K562 (cell line): ENCODE results near the gene ZCWPW1. TPM values are rescaled to one million over a fixed set of nuclear protein-coding genes. Genes with fewer than 3 reads are reported as not detected.
A peak's percentile ranks its signal among the peaks of the same experiment; 100 is the strongest.

Experiments
- ATF4 ChIP-seq: fragments of 450-650 bp; formaldehyde crosslinking; IDR thresholded peaks from 2 replicates; pipeline ENCODE4 v1.4.0; 2022; ENCODE audit warnings: mild to moderate bottlenecking, moderate library complexity
- BRD4 ChIP-seq: fragments of 200-600 bp; sonication (generic); IDR thresholded peaks from 2 replicates; pipeline ENCODE4 v1.6.1; 2017; ENCODE audit warnings: inconsistent platforms
- CEBPG ChIP-seq, 3 experiments: fragments of 200-800 bp in 1 of 3; sonication (Bioruptor generic) in 1 of 3; sonication (generic) in 1 of 3; formaldehyde crosslinking in 1 of 3; IDR thresholded peaks in 2 of 3; conservative IDR thresholded peaks in 1 of 3; 2 replicates each; pipeline versions ENCODE4 v1.6.1 to v1.8.0; 2016 to 2022; ENCODE audit warnings: missing compliant biosample characterization in 2 of 3, missing genetic modification characterization in 2 of 3, mild to moderate bottlenecking in 1 of 3, missing genetic modification reagents in 1 of 3
- CREB1 ChIP-seq, 2 experiments: sonication (generic) in 1 of 2; formaldehyde crosslinking in 1 of 2; IDR thresholded peaks; 2 replicates each; pipeline versions ENCODE4 v1.6.1 to v1.8.0; 2012 to 2022; ENCODE audit warnings: inconsistent platforms in 1 of 2, mild to moderate bottlenecking in 1 of 2, missing genetic modification reagents in 1 of 2, moderate library complexity in 1 of 2
- CSDE1 ChIP-seq, 2 experiments: fragments of 450-650 bp; IDR thresholded peaks; 2 replicates each; pipeline ENCODE4 v1.6.1; 2016; ENCODE audit warnings: mild to moderate bottlenecking in 1 of 2
- E2F1 ChIP-seq: sonication (generic); formaldehyde crosslinking; IDR thresholded peaks from 2 replicates; pipeline ENCODE4 v1.8.1; 2023; ENCODE audit warnings: mild to moderate bottlenecking, missing genetic modification reagents, moderate library complexity
- GATAD2A ChIP-seq: fragments of 450-650 bp; IDR thresholded peaks from 2 replicates; pipeline ENCODE4 v1.6.1; 2017
- HDAC1 ChIP-seq, 2 experiments: fragments of 450-650 bp; IDR thresholded peaks; 2 replicates each; pipeline ENCODE4 v1.6.1; 2016 to 2017; ENCODE audit warnings: inconsistent platforms in 1 of 2, mild to moderate bottlenecking in 1 of 2, moderate library complexity in 1 of 2
- HSF4 ChIP-seq: fragments of 250-450 bp; sonication (Bioruptor Pico); IDR thresholded peaks from 2 replicates; pipeline ENCODE4 v2.1.2; 2022; ENCODE audit warnings: mild to moderate bottlenecking, moderate library complexity, borderline replicate concordance
- MBD2 ChIP-seq: sonication (generic); IDR thresholded peaks from 2 replicates; pipeline ENCODE4 v1.6.1; 2016; ENCODE audit warnings: low read depth, borderline replicate concordance
- MYBL2 ChIP-seq, 2 experiments: fragments of 450-650 bp in 1 of 2; sonication (generic) in 1 of 2; formaldehyde crosslinking in 1 of 2; IDR thresholded peaks; 2 replicates each; pipeline versions ENCODE4 v1.6.1 to v1.8.1; 2017 to 2022; ENCODE audit warnings: borderline replicate concordance in 1 of 2, inconsistent platforms in 1 of 2, low read depth in 1 of 2, mild to moderate bottlenecking in 1 of 2, missing genetic modification reagents in 1 of 2, moderate library complexity in 1 of 2
- NCOA4 ChIP-seq: fragments of 450-650 bp; IDR thresholded peaks from 2 replicates; pipeline ENCODE4 v1.6.1; 2018; ENCODE audit warnings: mild to moderate bottlenecking; ENCODE audit not compliant: partially characterized antibody
- POLR2AphosphoS2 ChIP-seq: IDR thresholded peaks from 2 replicates; pipeline ENCODE4 v1.6.1; 2012; ENCODE audit warnings: low read length, improper control_type of control experiment
- RCOR1 ChIP-seq, 2 experiments: IDR thresholded peaks; 2 replicates each; pipeline ENCODE4 v1.6.1; 2012; ENCODE audit warnings: low read depth in 2 of 2, low read length in 2 of 2, borderline replicate concordance in 1 of 2, improper control_type of control experiment in 1 of 2
- SAFB ChIP-seq: fragments of 200-400 bp; formaldehyde crosslinking; IDR thresholded peaks from 2 replicates; pipeline ENCODE4 v1.6.1; 2017; ENCODE audit warnings: low read depth, low read length, borderline replicate concordance
- SMARCA4 ChIP-seq: fragments of 450-650 bp; IDR thresholded peaks from 2 replicates; pipeline ENCODE4 v1.6.1; 2016
- SMARCB1 ChIP-seq: IDR thresholded peaks from 2 replicates; pipeline ENCODE4 v1.6.1; 2011; ENCODE audit warnings: improper control_type of control experiment, low read depth; ENCODE audit not compliant: insufficient read length
- SRSF3 ChIP-seq: fragments of 200-400 bp; formaldehyde crosslinking; IDR thresholded peaks from 2 replicates; pipeline ENCODE4 v1.6.1; 2016; ENCODE audit warnings: mild to moderate bottlenecking, low read length, moderate library complexity; ENCODE audit not compliant: insufficient read depth
- TCF7L2 ChIP-seq: fragments of 150-350 bp; IDR thresholded peaks from 2 replicates; pipeline ENCODE4 v1.6.1; 2016; ENCODE audit warnings: low read depth, mild to moderate bottlenecking, low read length, moderate library complexity
- USF1 ChIP-seq: sonication (generic); formaldehyde crosslinking; IDR thresholded peaks from 2 replicates; pipeline ENCODE4 v1.9.0; 2022; ENCODE audit warnings: mild to moderate bottlenecking, missing genetic modification reagents
- ZNF507 ChIP-seq: conservative IDR thresholded peaks from 2 replicates; pipeline ENCODE4 v1.6.1; 2017; ENCODE audit warnings: missing genetic modification characterization, missing compliant biosample characterization
- ZNF57 ChIP-seq: fragments of 450-650 bp; formaldehyde crosslinking; IDR thresholded peaks from 2 replicates; pipeline ENCODE4 v1.4.0; 2020; ENCODE audit warnings: mild to moderate bottlenecking, moderate library complexity
- ZNF644 ChIP-seq: fragments of 200-800 bp; sonication (Bioruptor generic); IDR thresholded peaks from 2 replicates; pipeline ENCODE4 v1.6.1; 2016; ENCODE audit warnings: low read depth, missing genetic modification characterization, missing compliant biosample characterization
- polyA plus RNA-seq, 8 experiments: library from polyadenylated mRNA; depleted of rRNA in 4 of 8; stranded (reverse) in 5 of 8; unstranded in 3 of 8; fragments of >200 nt; fragmentation: Nextera tagmentation in 2 of 8; fragmentation: Illumina TruSeq in 1 of 8; extraction: Ambion mirVana in 2 of 8; extraction: Trizol in 1 of 8; gene quantifications; 2 replicates each; pipeline versions ENCODE4 v1.2.1 to v1.2.3, GENCODE V29; 2011 to 2014; ENCODE audit warnings: inconsistent platforms in 1 of 8, missing spikeins in 1 of 8
- total RNA-seq, 7 experiments: library from RNA; depleted of rRNA in 6 of 7; stranded (reverse); fragments of >200 nt in 6 of 7; fragmentation: Illumina TruSeq in 2 of 7; extraction: Trizol in 2 of 7; gene quantifications; 2 replicates each; pipeline versions ENCODE4 v1.2.1 to v1.2.3, GENCODE V29; 2011 to 2021; ENCODE audit warnings: low replicate concordance in 1 of 7
- TF ChIP-seq, protein P1 (sequence below): fragments of 250-450 bp; sonication (Bioruptor Pico); IDR thresholded peaks from 2 replicates; pipeline ENCODE4 v1.8.0; 2022; ENCODE audit warnings: moderate library complexity, mild to moderate bottlenecking, inconsistent platforms

Gene ZCWPW1
- total and polyA plus RNA-seq, 9 of the 15 experiments (the other 6 are each of a cell fraction or from before 2014, with no cell fraction given): 0.18 to 1.7 (median 1.2) TPM

GRCh38 chr7:100428199-100428966 lies at the start of gene ZCWPW1 (continued):
- peak; percentile 78; the same call in 1 of the 2 replicates for TF ChIP-seq ATF4 (CRISPR knock-in tag)
- peak in 1 of 2 experiments; percentile 73; a peak in 2 of 4 replicates for TF ChIP-seq RCOR1 (IDR thresholded peaks at IDR 0.05; ENCODE audit: borderline replicate concordance in 1 of 2, low read depth in 2 of 2, low read length in 2 of 2)
- no peak for TF ChIP-seq SMARCB1
- peak; percentile 73; the same call in 1 of the 2 replicates for TF ChIP-seq SAFB
- TF ChIP-seq, protein P1, sequence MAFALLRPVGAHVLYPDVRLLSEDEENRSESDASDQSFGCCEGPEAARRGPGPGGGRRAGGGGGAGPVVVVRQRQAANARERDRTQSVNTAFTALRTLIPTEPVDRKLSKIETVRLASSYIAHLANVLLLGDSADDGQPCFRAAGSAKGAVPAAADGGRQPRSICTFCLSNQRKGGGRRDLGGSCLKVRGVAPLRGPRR: no peak
- TF ChIP-seq NCOA4: peak; percentile 50
- TF ChIP-seq SMARCA4: peak; percentile 79
- peak; percentile 74; the same call in 1 of the 2 replicates for TF ChIP-seq ZNF57
- peak; percentile 97 for TF ChIP-seq E2F1 (CRISPR knock-in tag)
- 0 out of 2 replicates have a peak, but pooled peaks have one; percentile 65 for TF ChIP-seq SRSF3
- no peak for TF ChIP-seq ZNF507 (tag)
- peak; percentile 40 to 92; a peak in 3 of 4 replicates for TF ChIP-seq HDAC1 (IDR thresholded peaks at IDR 0.05)
- TF ChIP-seq CREB1 (IDR thresholded peaks at IDR 0.05): peak; percentile 59
- peak; percentile 63 for TF ChIP-seq CREB1 (CRISPR knock-in tag; IDR thresholded peaks at IDR 0.05)
- peak; percentile 78 for TF ChIP-seq MBD2
- TF ChIP-seq CSDE1 (IDR thresholded peaks at IDR 0.05): peak in 1 of 2 experiments; percentile 92; a peak in 2 of 4 replicates
- TF ChIP-seq MYBL2 (IDR thresholded peaks at IDR 0.05; ENCODE audit: low read depth): no peak; the same call in 1 of the 2 replicates
- TF ChIP-seq MYBL2 (CRISPR knock-in tag; IDR thresholded peaks at IDR 0.05; ENCODE audit: borderline replicate concordance): no peak
- no peak for TF ChIP-seq HSF4
- peak; percentile 98 for TF ChIP-seq BRD4
- TF ChIP-seq ZNF644 (tag): peak; percentile 84
- peak; percentile 93 for TF ChIP-seq GATAD2A
- TF ChIP-seq USF1 (CRISPR knock-in tag): peak; percentile 71
- no peak for TF ChIP-seq POLR2AphosphoS2
- TF ChIP-seq TCF7L2: no peak
- peak; percentile 41; the same call in 1 of the 2 replicates for TF ChIP-seq CEBPG (CRISPR knock-in tag; IDR thresholded peaks at IDR 0.05)
- no peak for TF ChIP-seq CEBPG (tag; conservative IDR thresholded peaks at IDR 0.05 in 1 of 2, IDR thresholded peaks at IDR 0.05 in 1 of 2)
